Keratinocyte (primary cell): ENCODE measurements around the gene NEXN. TPM values are rescaled to one million over a fixed set of nuclear protein-coding genes. Genes with fewer than 3 reads are reported as not detected.

ENCODE experiments used
- DNase-seq: peaks from one replicate; pipeline ENCODE4 v3.0.0-alpha.2; 2011; ENCODE audit warnings: low read depth, missing footprints, low spot score
- FAIRE-seq: peaks from 2 replicates; lab custom pipeline; 2011; peaks lifted over from hg19 to GRCh38; lab: Jason Lieb, UNC
- H2AFZ ChIP-seq: 2 replicates; pipeline ENCODE4 v1.6.0; 2012; ENCODE audit warnings: low read length, control low read depth, inconsistent platforms; ENCODE audit not compliant: control insufficient read depth
- H3K27ac ChIP-seq: 2 replicates; pipeline ENCODE4 v1.5.1; 2011; ENCODE audit warnings: low read length; ENCODE audit not compliant: control insufficient read depth, insufficient read depth
- H3K27me3 ChIP-seq: 3 replicates; pipeline ENCODE4 v1.6.0; 2011; ENCODE audit warnings: low read length; ENCODE audit not compliant: control insufficient read depth, insufficient read depth; ENCODE audit errors: extremely low read depth
- H3K36me3 ChIP-seq, 2 experiments: 2 replicates in 1 of 2; 3 replicates in 1 of 2; pipeline ENCODE4 v1.5.1; 2011; ENCODE audit warnings: low read length in 2 of 2, mild to moderate bottlenecking in 1 of 2; ENCODE audit not compliant: control insufficient read depth in 2 of 2, insufficient read depth in 2 of 2; ENCODE audit errors: extremely low read depth in 1 of 2
- H3K4me1 ChIP-seq: 3 replicates; pipeline ENCODE4 v1.5.1; 2011; ENCODE audit warnings: low read length; ENCODE audit not compliant: control insufficient read depth, insufficient read depth; ENCODE audit errors: extremely low read depth
- H3K4me2 ChIP-seq: 3 replicates; pipeline ENCODE4 v1.6.0; 2011; ENCODE audit warnings: low read depth, low read length; ENCODE audit not compliant: control insufficient read depth, insufficient read depth; ENCODE audit errors: extremely low read depth
- H3K4me3 ChIP-seq, 3 experiments: fragments of 200-600 bp in 1 of 3; sonication (generic) in 1 of 3; 2 replicates in 2 of 3; 3 replicates in 1 of 3; pipeline ENCODE4 v1.5.1; 2011 to 2016; ENCODE audit warnings: low read length in 3 of 3, mild to moderate bottlenecking in 3 of 3, control low read depth in 2 of 3, inconsistent platforms in 1 of 3, low read depth in 1 of 3, mixed read lengths in 1 of 3, mixed run types in 1 of 3, moderate library complexity in 1 of 3; ENCODE audit not compliant: control insufficient read depth in 2 of 3, insufficient read depth in 2 of 3; ENCODE audit errors: extremely low read depth in 1 of 3
- H3K79me2 ChIP-seq: 2 replicates; pipeline ENCODE4 v1.6.0; 2012; ENCODE audit warnings: low read length; ENCODE audit not compliant: control insufficient read depth, insufficient read depth
- H3K9ac ChIP-seq: 3 replicates; pipeline ENCODE4 v1.6.0; 2011; ENCODE audit warnings: low read length; ENCODE audit not compliant: control insufficient read depth, insufficient read depth; ENCODE audit errors: extremely low read depth
- H3K9me1 ChIP-seq: 3 replicates; pipeline ENCODE4 v1.6.0; 2011; ENCODE audit warnings: low read length; ENCODE audit not compliant: control insufficient read depth, insufficient read depth; ENCODE audit errors: extremely low read depth
- H3K9me3 ChIP-seq: 2 replicates; pipeline ENCODE4 v1.5.1; 2012; ENCODE audit warnings: low read depth, low read length; ENCODE audit not compliant: control insufficient read depth
- H4K20me1 ChIP-seq: 3 replicates; pipeline ENCODE4 v1.6.0; 2011; ENCODE audit warnings: low read length; ENCODE audit not compliant: control insufficient read depth, insufficient read depth; ENCODE audit errors: extremely low read depth
- CTCF ChIP-seq, 3 experiments: IDR thresholded peaks in 1 of 3; conservative IDR thresholded peaks in 1 of 3; optimal IDR thresholded peaks in 1 of 3; 2 replicates in 2 of 3; 3 replicates in 1 of 3; pipeline versions ENCODE3 to v1.5.1; 2011; ENCODE audit warnings: low read length in 3 of 3, mild to moderate bottlenecking in 3 of 3, moderate library complexity in 2 of 3, control low read depth in 1 of 3, inconsistent platforms in 1 of 3; ENCODE audit not compliant: insufficient read depth in 2 of 3; ENCODE audit errors: extremely low read depth in 1 of 3
- EZH2 ChIP-seq: IDR thresholded peaks from one replicate; pipeline ENCODE4 v1.6.1; 2012; ENCODE audit warnings: inconsistent platforms, mild to moderate bottlenecking, low read length, moderate library complexity
- dilution Hi-C: fragments of 300-500 bp; cut with MboI; formaldehyde crosslinking; loops from one replicate; pipeline ENCODE4 v1.7.0; 2020; ENCODE audit warnings: low sequenced_read_pairs; ENCODE audit not compliant: extremely low pct_ligation_motif_present
- polyA plus RNA-seq, 5 experiments: library from polyadenylated mRNA; depleted of rRNA in 3 of 5; stranded (reverse) in 3 of 5; stranded (forward) in 1 of 5; unstranded in 1 of 5; fragments of >200 nt; gene quantifications; 1 replicate in 1 of 5; 2 replicates in 3 of 5; 3 replicates in 1 of 5; pipeline versions ENCODE4 v1.2.1 to v1.2.3, GENCODE V29; 2011 to 2012; ENCODE audit warnings: missing spikeins in 2 of 5, low read depth in 1 of 5, low replicate concordance in 1 of 5

NEXN gene
- polyA plus RNA-seq, 1 donor (not counting 4 experiments of a cell fraction or from before 2014, with no cell fraction given), result 2.3 TPM

DNA sequence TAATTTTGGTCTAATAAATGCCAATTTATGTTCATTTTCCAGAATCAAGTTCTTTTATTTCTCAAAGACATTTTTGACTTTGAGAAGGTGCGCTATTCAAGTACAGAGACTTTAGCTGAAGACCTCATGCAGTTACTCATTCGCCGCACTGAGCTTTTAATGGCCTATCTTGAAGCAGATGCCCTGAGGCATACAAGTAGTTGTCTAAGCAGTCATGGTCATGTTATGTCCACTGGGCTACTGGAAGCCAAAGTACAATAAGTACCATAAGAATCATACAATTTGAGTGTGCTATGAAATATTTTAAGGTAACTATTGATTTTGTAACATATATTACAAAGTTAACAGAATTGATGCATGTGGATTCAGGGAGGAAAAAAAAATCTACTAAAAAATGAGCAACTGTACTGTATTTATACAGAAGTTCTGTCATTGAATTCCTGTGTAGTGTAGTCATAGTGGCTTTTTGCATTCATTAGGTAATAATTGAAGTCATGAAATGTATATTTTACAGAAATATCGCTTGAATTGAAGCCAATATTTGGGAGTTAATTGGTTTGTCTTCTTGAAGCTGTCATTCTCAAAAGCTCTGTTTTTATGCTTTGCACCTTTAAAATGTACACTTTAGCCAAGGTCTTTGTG, 13.5 kb upstream of the NEXN start:
- no peaks in the 10 kb centered on the region for H3K9me3 ChIP-seq
- H3K9ac ChIP-seq, result no peak overlapping the region
- DNase-seq (peak; percentile 72), FAIRE-seq (peak; percentile 80)
- dilution Hi-C loops, result no loop called here
- no peak overlapping the region for H3K4me3 ChIP-seq
- H3K9me1 ChIP-seq, result no peaks in the 10 kb centered on the region
- no peak overlapping the region for H2AFZ ChIP-seq
- H3K79me2 ChIP-seq, result no peaks in the 10 kb centered on the region
- no peaks in the 10 kb centered on the region for H3K36me3 ChIP-seq
- H3K4me2 ChIP-seq, result peak overlapping the region; percentile 41
- H3K27ac ChIP-seq, result no peak overlapping the region
- H3K27me3 ChIP-seq, result no peaks in the 10 kb centered on the region
- no peaks in the 10 kb centered on the region for H4K20me1 ChIP-seq
- TF ChIP-seq EZH2 (no peak), CTCF (optimal IDR thresholded peaks at IDR 0.05 in 1 of 3, IDR thresholded peaks at IDR 0.05 in 1 of 3, conservative IDR thresholded peaks at IDR 0.05 in 1 of 3; ENCODE audit: extremely low read depth in 1 of 3, insufficient read depth in 2 of 3, low read length in 3 of 3) (no peak)
- peaks cover 13% of the 10 kb centered on the region for H3K4me1 ChIP-seq

GRCh38 chr1:77876884-77877283, 11.5 kb upstream of the NEXN start:
- Histone ChIP-seq H3K4me3 (no peak overlapping the region), H3K4me2 (no peak overlapping the region), H3K4me1 (peaks cover 13% of the 10 kb centered on the region), H3K79me2 (no peaks in the 10 kb centered on the region), H3K36me3 (no peaks in the 10 kb centered on the region), H2AFZ (no peak overlapping the region), H3K9ac (no peak overlapping the region), H3K9me3 (no peaks in the 10 kb centered on the region), H4K20me1 (no peaks in the 10 kb centered on the region), H3K9me1 (no peaks in the 10 kb centered on the region), H3K27ac (no peak overlapping the region), H3K27me3 (no peaks in the 10 kb centered on the region)
- no peak for FAIRE-seq
- dilution Hi-C loops, result no loop called here
- no peak for TF ChIP-seq CTCF (optimal IDR thresholded peaks at IDR 0.05 in 1 of 3, IDR thresholded peaks at IDR 0.05 in 1 of 3, conservative IDR thresholded peaks at IDR 0.05 in 1 of 3; ENCODE audit: extremely low read depth in 1 of 3, insufficient read depth in 2 of 3, low read length in 3 of 3)
- no peak for TF ChIP-seq EZH2
- DNase-seq, result no peak
